B cell (primary cell): Measurements from ENCODE around the gene RIN3. TPM values are rescaled to one million over a fixed set of nuclear protein-coding genes. Genes with fewer than 3 reads are reported as not detected.

Experiments used
- ATAC-seq: fragments of 200-7000 bp; cut with Tn5 transposase; one replicate; pipeline ENCODE4 v1.10.0; 2021; ENCODE audit warnings: low read depth, mild to moderate bottlenecking, moderate number of reproducible peaks, moderate library complexity
- CTCF ChIA-PET: fragments of 350-600 bp; sonication (Branson Sonifier 250); formaldehyde crosslinking; loops from one replicate; lab custom pipeline; 2021; ENCODE audit warnings: antibody characterized with exemption, inconsistent platforms; lab: Charles Lee
- POLR2A ChIA-PET: fragments of 350-600 bp; sonication (Branson Sonifier 250); formaldehyde crosslinking; loops from one replicate; lab custom pipeline; 2021; ENCODE audit warnings: antibody characterized with exemption; lab: Charles Lee
- DNase-seq: peaks from one replicate; pipeline ENCODE4 v3.0.0; 2013
- H2AFZ ChIP-seq: 2 replicates; pipeline ENCODE4 v1.6.1; 2012; ENCODE audit warnings: mild to moderate bottlenecking, low read depth, low read length; ENCODE audit not compliant: insufficient read depth, poor library complexity, severe bottlenecking
- H3K27ac ChIP-seq, 2 donors: 1 replicate in 1 of 2; 2 replicates in 1 of 2; pipeline ENCODE4 v1.5.1; 2012 to 2013; ENCODE audit warnings: low read length in 2 of 2, mild to moderate bottlenecking in 2 of 2, moderate library complexity in 1 of 2
- H3K27me3 ChIP-seq, 4 experiments: fragments of 200-600 bp in 1 of 4; sonication (generic) in 1 of 4; replicated peaks in 1 of 4; 1 replicate in 2 of 4; 2 replicates in 2 of 4; pipeline versions ENCODE4 v1.6.1 to v1.7.0; 2013 to 2016; ENCODE audit warnings: low read length in 3 of 4, mild to moderate bottlenecking in 2 of 4, mixed read lengths in 1 of 4, moderate library complexity in 1 of 4; ENCODE audit not compliant: insufficient read depth in 4 of 4, control insufficient read depth in 3 of 4; ENCODE audit errors: control extremely low read depth in 1 of 4
- H3K36me3 ChIP-seq, 2 experiments: replicated peaks in 1 of 2; 1 replicate in 1 of 2; 2 replicates in 1 of 2; pipeline versions ENCODE4 v1.6.1 to v1.7.1; 2013; ENCODE audit warnings: low read length in 1 of 2; ENCODE audit not compliant: insufficient read depth in 2 of 2, control insufficient read depth in 1 of 2; ENCODE audit errors: control extremely low read depth in 1 of 2, extremely low read depth in 1 of 2
- H3K4me1 ChIP-seq, 2 donors: fragments of 200-600 bp in 1 of 2; sonication (generic) in 1 of 2; 1 replicate in 1 of 2; 2 replicates in 1 of 2; pipeline versions ENCODE4 v1.5.1 to v1.6.1; 2013 to 2017; ENCODE audit warnings: low read length in 2 of 2; ENCODE audit not compliant: control insufficient read depth in 2 of 2, insufficient read depth in 2 of 2
- H3K4me2 ChIP-seq: replicated peaks from 2 replicates; pipeline ENCODE3; 2012; ENCODE audit warnings: mild to moderate bottlenecking, low read depth, low read length; ENCODE audit not compliant: poor library complexity, severe bottlenecking
- H3K4me3 ChIP-seq, 5 experiments: fragments of 200-600 bp in 1 of 5; sonication (generic) in 1 of 5; 1 replicate in 3 of 5; 2 replicates in 2 of 5; pipeline versions ENCODE4 v1.5.1 to v1.7.0; 2011 to 2016; ENCODE audit warnings: low read length in 4 of 5, mild to moderate bottlenecking in 4 of 5, low read depth in 2 of 5, control low read depth in 1 of 5, moderate library complexity in 1 of 5; ENCODE audit not compliant: insufficient read depth in 1 of 5; ENCODE audit errors: control extremely low read depth in 1 of 5, extremely low read depth in 1 of 5
- H3K79me2 ChIP-seq: fragments of 200-600 bp; sonication (generic); one replicate; pipeline ENCODE4 v1.6.0; 2016; ENCODE audit warnings: low read length; ENCODE audit not compliant: control insufficient read depth, insufficient read depth
- H3K9ac ChIP-seq: fragments of 200-600 bp; sonication (generic); 2 replicates; pipeline ENCODE4 v1.6.1; 2017; ENCODE audit warnings: mild to moderate bottlenecking, low read length, moderate library complexity
- H3K9me3 ChIP-seq, 3 donors: one replicate each; pipeline versions ENCODE4 v1.6.1 to v1.7.1; 2013; ENCODE audit warnings: low read length in 2 of 3; ENCODE audit not compliant: control insufficient read depth in 2 of 3, insufficient read depth in 1 of 3; ENCODE audit errors: control extremely low read depth in 1 of 3
- H4K20me1 ChIP-seq: 2 replicates; pipeline ENCODE4 v1.6.0; 2012; ENCODE audit warnings: mild to moderate bottlenecking, low read length; ENCODE audit not compliant: insufficient read depth, control insufficient read depth, poor library complexity, severe bottlenecking
- H3K27ac Mint-ChIP-seq: one replicate; pipeline ENCODE4 v1.8.0; 2021; ENCODE audit warnings: mixed read lengths
- H3K27me3 Mint-ChIP-seq: one replicate; pipeline ENCODE4 v1.8.0; 2021; ENCODE audit warnings: mixed read lengths
- H3K4me1 Mint-ChIP-seq: one replicate; pipeline ENCODE4 v1.8.0; 2021; ENCODE audit warnings: mixed read lengths
- H3K4me3 Mint-ChIP-seq: one replicate; pipeline ENCODE4 v1.8.0; 2021; ENCODE audit warnings: mixed read lengths
- H3K9me3 Mint-ChIP-seq: one replicate; pipeline ENCODE4 v1.8.0; 2022; ENCODE audit warnings: mixed read lengths; ENCODE audit not compliant: insufficient read depth
- CTCF ChIP-seq: fragments of 200-600 bp; IDR thresholded peaks from one replicate; pipeline ENCODE4 v1.8.0; 2022; ENCODE audit warnings: antibody characterized with exemption, mild to moderate bottlenecking
- EZH2 ChIP-seq: IDR thresholded peaks from 2 replicates; pipeline ENCODE4 v1.6.1; 2012; ENCODE audit warnings: borderline replicate concordance, low read depth, mild to moderate bottlenecking, moderate library complexity, low read length; ENCODE audit not compliant: insufficient read depth, poor library complexity, severe bottlenecking
- WGBS: methylation state at CpG from one replicate; pipeline ENCODE4 v1.1.5; 2013; ENCODE audit warnings: missing lambda C conversion rate; ENCODE audit not compliant: insufficient coverage; 5-methylcytosine and 5-hydroxymethylcytosine counted together
- intact Hi-C: fragments of 100-400 bp; cut with micrococcal nuclease; formaldehyde crosslinking; loops from one replicate; pipeline ENCODE4 v1.10.0; 2022
- polyA plus RNA-seq: library from polyadenylated mRNA; depleted of rRNA; stranded (reverse); fragments of >200 nt; gene quantifications from 2 replicates; pipeline ENCODE4 v1.2.3, GENCODE V29; 2012
- total RNA-seq, 2 donors: library from RNA; stranded (reverse); fragments of 120-200 nt in 1 of 2; gene quantifications; 1 replicate in 1 of 2; 2 replicates in 1 of 2; pipeline versions ENCODE4 v1.2.3 to v1.2.4, GENCODE V29; 2013 to 2022

RIN3 gene
- total and polyA plus RNA-seq, 2 donors (not counting 1 experiment from before 2014, with no cell fraction given) = 62.1 to 123 TPM

- Histone ChIP-seq H3K36me3 (peaks cover 0 to 2% of the 10 kb centered on the region in 2 experiments), H3K9ac (no peak overlapping the region), H3K27ac (no peak overlapping the region), H2AFZ (no peak overlapping the region), H4K20me1 (no peaks in the 10 kb centered on the region), H3K9me3 (no peaks in the 10 kb centered on the region), H3K4me1 (no peaks in the 10 kb centered on the region), H3K4me2 (no peak overlapping the region), H3K27me3 (no peaks in the 10 kb centered on the region), H3K4me3 (no peak overlapping the region), H3K79me2 (no peaks in the 10 kb centered on the region)
- POLR2A ChIA-PET = no interaction called here
- no CpG with 5 or more reads among the region's 5 CpGs for WGBS
- DNase-seq = no peak
- no peaks in the 10 kb centered on the region for H3K9me3 Mint-ChIP-seq
- H3K4me3 Mint-ChIP-seq = no peak overlapping the region
- ATAC-seq = no peak
- intact Hi-C loops = no loop called here
- H3K27me3 Mint-ChIP-seq = no peaks in the 10 kb centered on the region
- CTCF ChIA-PET = interaction anchor here (1.7 kb wide), 1 partner anchor 8 kb away, joined by 7 read pairs; no protein-coding TSS in a partner anchor
- TF ChIP-seq CTCF = no peak
- no peak for TF ChIP-seq EZH2
- H3K27ac Mint-ChIP-seq = no peak overlapping the region
- H3K4me1 Mint-ChIP-seq = peaks cover 7% of the 10 kb centered on the region
Measured at GRCh38 chr14:92719890-92720323, 206.3 kb downstream of the RIN3 start.

DNA sequence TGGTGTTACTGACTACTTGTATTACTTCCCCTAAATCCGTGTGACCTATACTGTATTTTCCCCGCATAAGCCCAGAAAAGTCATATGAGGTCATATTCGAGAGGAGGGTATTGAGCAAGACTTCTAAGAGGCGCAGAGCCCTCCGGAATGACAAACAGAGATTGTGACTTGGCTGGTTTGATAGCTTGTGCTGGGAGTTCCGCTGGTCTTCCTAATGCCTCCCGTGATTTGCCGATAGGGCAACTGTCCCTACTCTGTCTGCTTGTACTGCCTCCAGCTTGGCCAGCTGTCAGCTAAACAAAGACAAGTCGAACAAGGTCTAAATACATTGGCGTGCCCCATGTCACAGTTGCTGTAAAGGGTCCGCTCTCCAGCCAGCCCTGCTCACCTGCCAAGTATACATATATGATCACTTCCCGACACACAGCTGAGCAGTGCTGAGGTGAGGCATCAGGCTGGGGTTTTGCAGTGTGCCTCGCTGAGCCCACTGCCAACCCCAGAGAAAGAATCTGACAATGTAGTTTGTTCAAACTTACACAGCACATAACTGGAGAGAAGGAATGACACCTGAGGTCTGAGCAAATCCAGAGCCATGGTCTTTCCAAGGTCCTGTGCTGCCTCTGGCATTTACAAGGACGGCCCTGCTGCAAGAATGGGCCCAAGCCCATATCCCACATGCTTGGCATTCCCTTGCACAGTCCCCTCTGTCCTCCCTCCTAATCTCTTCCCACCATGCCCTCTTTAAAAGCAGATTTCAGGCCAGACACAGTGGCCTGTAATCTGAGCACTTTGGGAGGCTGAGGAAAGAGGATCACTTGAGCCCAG lies 211.1 kb downstream of the RIN3 start:
- H3K27me3 ChIP-seq = no peaks in the 10 kb centered on the region
- H3K36me3 ChIP-seq = peaks cover 0 to 3% of the 10 kb centered on the region in 2 experiments
- Mint-ChIP-seq H3K4me1 (peaks cover 14% of the 10 kb centered on the region), H3K9me3 (no peaks in the 10 kb centered on the region), H3K27me3 (no peaks in the 10 kb centered on the region), H3K4me3 (no peak overlapping the region), H3K27ac (no peak overlapping the region)
- ATAC-seq (no peak), DNase-seq (no peak)
- H2AFZ ChIP-seq = no peak overlapping the region
- ChIA-PET POLR2A (no interaction called here), CTCF (interaction anchor here (1.0 to 1.3 kb wide), 3 partner anchors 9 to 62 kb away, joined by 3 read pairs; no protein-coding TSS in a partner anchor)
- 97% methylated on average over 13 of the region's 14 CpGs for WGBS
- no peak overlapping the region for H3K4me3 ChIP-seq
- intact Hi-C loops = no loop called here
- no peak overlapping the region for H3K27ac ChIP-seq
- H4K20me1 ChIP-seq = no peaks in the 10 kb centered on the region
- H3K4me1 ChIP-seq = peaks cover 0 to 6% of the 10 kb centered on the region in 2 donors
- no peak overlapping the region for H3K4me2 ChIP-seq
- peaks cover 0 to 9% (median 0%) of the 10 kb centered on the region in 3 donors for H3K9me3 ChIP-seq
- H3K79me2 ChIP-seq = no peaks in the 10 kb centered on the region
- TF ChIP-seq CTCF = no peak
- no peak for TF ChIP-seq EZH2
- H3K9ac ChIP-seq = no peak overlapping the region
